Sigmoid colon (tissue), 4 donors: Measurements from ENCODE around the gene CCDC148.

ENCODE experiments used
- EP300 ChIP-seq, 4 donors: sonication (generic); formaldehyde crosslinking; IDR thresholded peaks; one replicate each; pipeline ENCODE4 v1.6.1; 2017; ENCODE audit warnings: antibody characterized with exemption in 4 of 4
- POLR2A ChIP-seq, 2 donors: fragments of 450-650 bp; IDR thresholded peaks; one replicate each; pipeline ENCODE4 v1.6.1; 2016; ENCODE audit warnings: antibody characterized with exemption in 2 of 2, mild to moderate bottlenecking in 2 of 2, moderate library complexity in 2 of 2
- POLR2AphosphoS5 ChIP-seq, 4 donors: sonication (generic); formaldehyde crosslinking; IDR thresholded peaks; one replicate each; pipeline ENCODE4 v1.6.1; 2017; ENCODE audit warnings: antibody characterized with exemption in 4 of 4
- TF ChIP-seq, protein P1 (sequence below), 4 experiments: fragments of 450-650 bp in 3 of 4; fragments of 200-600 bp in 1 of 4; IDR thresholded peaks; one replicate each; pipeline ENCODE4 v1.5.1; 2016 to 2019; ENCODE audit warnings: antibody characterized with exemption in 4 of 4, mild to moderate bottlenecking in 3 of 4, moderate library complexity in 2 of 4

DNA sequence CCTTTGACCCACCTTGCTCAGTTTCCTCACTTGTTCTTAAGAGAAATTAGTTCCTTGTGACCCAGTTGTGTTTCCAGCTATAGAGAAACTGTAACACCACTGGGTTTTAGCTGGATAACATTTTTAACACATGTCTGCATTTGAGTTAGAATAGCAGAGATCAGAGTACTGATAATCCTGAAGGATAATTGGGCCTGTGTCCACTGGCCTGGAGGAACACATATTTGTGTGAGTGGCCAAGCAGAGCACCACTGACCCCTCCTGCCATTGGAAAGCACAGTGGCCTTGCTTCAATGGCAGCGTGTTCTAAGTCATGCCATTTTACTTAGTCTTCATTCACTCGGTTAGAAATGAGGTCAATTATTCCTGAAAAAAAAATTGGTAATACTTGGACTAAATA, 42.8 kb upstream of the CCDC148 start:
- TF ChIP-seq, protein P1, sequence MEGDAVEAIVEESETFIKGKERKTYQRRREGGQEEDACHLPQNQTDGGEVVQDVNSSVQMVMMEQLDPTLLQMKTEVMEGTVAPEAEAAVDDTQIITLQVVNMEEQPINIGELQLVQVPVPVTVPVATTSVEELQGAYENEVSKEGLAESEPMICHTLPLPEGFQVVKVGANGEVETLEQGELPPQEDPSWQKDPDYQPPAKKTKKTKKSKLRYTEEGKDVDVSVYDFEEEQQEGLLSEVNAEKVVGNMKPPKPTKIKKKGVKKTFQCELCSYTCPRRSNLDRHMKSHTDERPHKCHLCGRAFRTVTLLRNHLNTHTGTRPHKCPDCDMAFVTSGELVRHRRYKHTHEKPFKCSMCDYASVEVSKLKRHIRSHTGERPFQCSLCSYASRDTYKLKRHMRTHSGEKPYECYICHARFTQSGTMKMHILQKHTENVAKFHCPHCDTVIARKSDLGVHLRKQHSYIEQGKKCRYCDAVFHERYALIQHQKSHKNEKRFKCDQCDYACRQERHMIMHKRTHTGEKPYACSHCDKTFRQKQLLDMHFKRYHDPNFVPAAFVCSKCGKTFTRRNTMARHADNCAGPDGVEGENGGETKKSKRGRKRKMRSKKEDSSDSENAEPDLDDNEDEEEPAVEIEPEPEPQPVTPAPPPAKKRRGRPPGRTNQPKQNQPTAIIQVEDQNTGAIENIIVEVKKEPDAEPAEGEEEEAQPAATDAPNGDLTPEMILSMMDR (IDR thresholded peaks at IDR 0.05) = no peak
- TF ChIP-seq POLR2AphosphoS5 (IDR thresholded peaks at IDR 0.05) = no peak
- no peak for TF ChIP-seq POLR2A (IDR thresholded peaks at IDR 0.05)
- no peak for TF ChIP-seq EP300 (IDR thresholded peaks at IDR 0.05)
